Liver (tissue), 9 donors: Measurements from ENCODE around the gene TLE1. TPM values are rescaled to one million over a fixed set of nuclear protein-coding genes. Genes with fewer than 3 reads are reported as not detected.

Experiments
- DNase-seq: peaks from one replicate; pipeline ENCODE4 v3.0.0-alpha.2; 2017; ENCODE audit warnings: low spot score
- H3K27ac ChIP-seq, 2 donors: one replicate each; pipeline ENCODE4 v1.7.0; 2013; ENCODE audit warnings: inconsistent platforms in 2 of 2, low read length in 2 of 2, control low read depth in 1 of 2, low read depth in 1 of 2, mild to moderate bottlenecking in 1 of 2
- H3K27me3 ChIP-seq, 4 donors: one replicate each; pipeline versions ENCODE4 v1.6.1 to v1.7.0; 2013; ENCODE audit warnings: low read length in 3 of 4, inconsistent platforms in 1 of 4, mild to moderate bottlenecking in 1 of 4, moderate library complexity in 1 of 4; ENCODE audit not compliant: control insufficient read depth in 4 of 4, insufficient read depth in 4 of 4
- H3K36me3 ChIP-seq, 4 donors: one replicate each; pipeline versions ENCODE4 v1.6.1 to v1.7.0; 2013; ENCODE audit warnings: low read length in 3 of 4, mild to moderate bottlenecking in 3 of 4, low read depth in 1 of 4, moderate library complexity in 1 of 4; ENCODE audit not compliant: control insufficient read depth in 4 of 4, insufficient read depth in 3 of 4
- H3K4me1 ChIP-seq, 4 donors: one replicate each; pipeline versions ENCODE4 v1.6.1 to v1.7.0; 2013; ENCODE audit warnings: low read length in 3 of 4, mild to moderate bottlenecking in 3 of 4, moderate library complexity in 1 of 4; ENCODE audit not compliant: control insufficient read depth in 4 of 4, insufficient read depth in 4 of 4
- H3K4me3 ChIP-seq, 3 donors: one replicate each; pipeline versions ENCODE4 v1.6.1 to v1.7.0; 2013; ENCODE audit warnings: low read length in 3 of 3, control low read depth in 1 of 3, low read depth in 1 of 3, mild to moderate bottlenecking in 1 of 3
- H3K9ac ChIP-seq, 2 donors: one replicate each; pipeline ENCODE4 v1.7.0; 2013; ENCODE audit warnings: low read length in 2 of 2, mild to moderate bottlenecking in 2 of 2, moderate library complexity in 2 of 2, control low read depth in 1 of 2, low read depth in 1 of 2
- H3K9me3 ChIP-seq, 4 donors: one replicate each; pipeline versions ENCODE4 v1.6.1 to v1.7.0; 2013; ENCODE audit warnings: low read length in 3 of 4; ENCODE audit not compliant: control insufficient read depth in 4 of 4
- ATF3 ChIP-seq: IDR thresholded peaks from 2 replicates; pipeline ENCODE4 v1.6.1; 2016; ENCODE audit warnings: antibody characterized with exemption
- EGR1 ChIP-seq, 2 donors: IDR thresholded peaks; 2 replicates each; pipeline ENCODE4 v1.6.1; 2016 to 2018; ENCODE audit warnings: antibody characterized with exemption in 2 of 2, low read depth in 2 of 2
- FOXA1 ChIP-seq: IDR thresholded peaks from 2 replicates; pipeline ENCODE4 v1.6.1; 2016; ENCODE audit warnings: antibody characterized with exemption
- FOXA2 ChIP-seq: IDR thresholded peaks from 2 replicates; pipeline ENCODE4 v1.6.1; 2016; ENCODE audit warnings: antibody characterized with exemption
- GABPA ChIP-seq, 2 donors: IDR thresholded peaks in 1 of 2; conservative IDR thresholded peaks in 1 of 2; 2 replicates each; pipeline ENCODE4 v1.6.1; 2016; ENCODE audit warnings: antibody characterized with exemption in 2 of 2, mild to moderate bottlenecking in 1 of 2, moderate library complexity in 1 of 2
- HNF4A ChIP-seq, 2 donors: conservative IDR thresholded peaks; 2 replicates each; pipeline ENCODE4 v1.6.1; 2016; ENCODE audit warnings: antibody characterized with exemption in 2 of 2, mild to moderate bottlenecking in 2 of 2
- HNF4G ChIP-seq: IDR thresholded peaks from 2 replicates; pipeline ENCODE4 v1.6.1; 2016; ENCODE audit warnings: antibody characterized with exemption
- JUND ChIP-seq, 2 donors: IDR thresholded peaks; 2 replicates each; pipeline ENCODE4 v1.6.1; 2016; ENCODE audit warnings: antibody characterized with exemption in 2 of 2
- NR2F2 ChIP-seq: IDR thresholded peaks from 2 replicates; pipeline ENCODE4 v1.6.1; 2016; ENCODE audit warnings: antibody characterized with exemption
- RAD21 ChIP-seq, 2 donors: IDR thresholded peaks; 2 replicates each; pipeline ENCODE4 v1.6.1; 2016; ENCODE audit warnings: antibody characterized with exemption in 2 of 2, mild to moderate bottlenecking in 2 of 2
- RXRA ChIP-seq, 2 donors: IDR thresholded peaks; 2 replicates each; pipeline ENCODE4 v1.6.1; 2017 to 2018; ENCODE audit warnings: antibody characterized with exemption in 2 of 2, mild to moderate bottlenecking in 1 of 2
- SP1 ChIP-seq: IDR thresholded peaks from 2 replicates; pipeline ENCODE4 v1.6.1; 2018; ENCODE audit warnings: antibody characterized with exemption, mild to moderate bottlenecking
- TAF1 ChIP-seq: conservative IDR thresholded peaks from 2 replicates; pipeline ENCODE4 v1.6.1; 2016; ENCODE audit warnings: antibody characterized with exemption, mild to moderate bottlenecking
- YY1 ChIP-seq: IDR thresholded peaks from 2 replicates; pipeline ENCODE4 v1.6.1; 2016; ENCODE audit warnings: antibody characterized with exemption, mild to moderate bottlenecking
- ZBTB33 ChIP-seq: IDR thresholded peaks from 2 replicates; pipeline ENCODE4 v1.6.1; 2016; ENCODE audit warnings: antibody characterized with exemption
- WGBS: extraction: QIAGEN DNeasy Blood & Tissue Kit; methylation state at CpG from one replicate; pipeline ENCODE4 v1.1.7; 2013; 5-methylcytosine and 5-hydroxymethylcytosine counted together
- polyA plus RNA-seq, 2 donors: library from polyadenylated mRNA; stranded (reverse) in 1 of 2; unstranded in 1 of 2; fragments of 200-250 nt in 1 of 2; fragments of >200 nt in 1 of 2; fragmentation: Nextera tagmentation in 1 of 2; extraction: Ambion mirVana in 1 of 2; gene quantifications; one replicate each; pipeline versions ENCODE4 v1.2.1 to v1.2.3, GENCODE V29; 2013 to 2015
- total RNA-seq, 2 donors: library from RNA; depleted of rRNA; stranded (reverse); fragments of >200 nt; gene quantifications; one replicate each; pipeline ENCODE4 v1.2.3, GENCODE V29; 2014
- TF ChIP-seq, protein P1 (sequence below): IDR thresholded peaks from 2 replicates; pipeline ENCODE4 v1.6.1; 2016; ENCODE audit warnings: antibody characterized with exemption
- TF ChIP-seq, protein P2 (sequence below): fragments of 150-350 bp; IDR thresholded peaks from 2 replicates; pipeline ENCODE4 v1.5.1; 2017; ENCODE audit warnings: improper control_type of control experiment, low read depth, low read length; ENCODE audit not compliant: missing input control
- TF ChIP-seq, protein P3 (sequence below): IDR thresholded peaks from 2 replicates; pipeline ENCODE4 v1.6.1; 2016; ENCODE audit warnings: antibody characterized with exemption, mild to moderate bottlenecking
- donor health status: healthy.
- donor health status: healthy.
- donor health status: healthy.
- donor health status: healthy.
- donor health status: healthy.

The TLE1 gene
- total and polyA plus RNA-seq, 4 donors: 25.2 to 45.4 (median 25.7) TPM

DNA sequence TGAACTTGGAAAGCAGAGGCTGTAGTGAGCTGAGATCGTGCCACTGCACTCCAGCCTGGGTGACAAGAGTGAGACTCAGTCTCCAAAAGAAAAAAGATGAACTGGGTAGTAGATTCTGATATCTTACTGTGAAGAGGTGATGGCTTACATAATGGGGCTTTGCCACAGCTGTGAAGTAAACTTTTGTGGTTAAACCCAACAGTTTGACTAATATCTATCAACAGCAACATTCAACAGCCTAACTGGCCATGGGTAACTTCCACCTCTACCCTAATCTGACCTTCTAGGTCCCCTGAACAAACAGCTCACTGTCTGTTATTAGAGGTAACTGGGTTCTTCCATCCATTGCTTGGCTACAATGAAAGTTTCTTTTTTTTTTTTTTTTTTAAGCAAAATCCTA lies 52.1 kb downstream of the TLE1 start:
- H3K36me3 ChIP-seq: peaks cover 0 to 12% (median 9%) of the 10 kb centered on the region in 4 donors
- H3K9me3 ChIP-seq: no peaks in the 10 kb centered on the region
- 95% methylated on average over 1 of the region's 1 CpG for WGBS
- peaks cover 4 to 33% (median 18%) of the 10 kb centered on the region in 4 donors for H3K4me1 ChIP-seq
- no peak for DNase-seq
- H3K27ac ChIP-seq: no peak overlapping the region
- no peak overlapping the region for H3K4me3 ChIP-seq
- TF ChIP-seq TAF1 (no peak), FOXA2 (no peak), ZBTB33 (no peak)
- no peak overlapping the region for H3K9ac ChIP-seq
- H3K27me3 ChIP-seq: no peaks in the 10 kb centered on the region

GRCh38 chr9:81636255-81636599 lies 53.1 kb downstream of the TLE1 start:
- peaks cover 2 to 12% (median 10%) of the 10 kb centered on the region in 4 donors for H3K36me3 ChIP-seq
- no peak overlapping the region for H3K9ac ChIP-seq
- DNase-seq: no peak
- no peaks in the 10 kb centered on the region for H3K27me3 ChIP-seq
- no peak for TF ChIP-seq HNF4A (conservative IDR thresholded peaks at IDR 0.05)
- no peak for TF ChIP-seq TAF1
- TF ChIP-seq FOXA1: no peak
- no peak for TF ChIP-seq ATF3
- no peak for TF ChIP-seq JUND (IDR thresholded peaks at IDR 0.05)
- no peak for TF ChIP-seq EGR1 (IDR thresholded peaks at IDR 0.05; ENCODE audit: low read depth in 2 of 2)
- TF ChIP-seq, protein P1, sequence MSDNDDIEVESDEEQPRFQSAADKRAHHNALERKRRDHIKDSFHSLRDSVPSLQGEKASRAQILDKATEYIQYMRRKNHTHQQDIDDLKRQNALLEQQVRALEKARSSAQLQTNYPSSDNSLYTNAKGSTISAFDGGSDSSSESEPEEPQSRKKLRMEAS: no peak
- TF ChIP-seq SP1: no peak
- no peak for TF ChIP-seq HNF4G
- TF ChIP-seq, protein P2, sequence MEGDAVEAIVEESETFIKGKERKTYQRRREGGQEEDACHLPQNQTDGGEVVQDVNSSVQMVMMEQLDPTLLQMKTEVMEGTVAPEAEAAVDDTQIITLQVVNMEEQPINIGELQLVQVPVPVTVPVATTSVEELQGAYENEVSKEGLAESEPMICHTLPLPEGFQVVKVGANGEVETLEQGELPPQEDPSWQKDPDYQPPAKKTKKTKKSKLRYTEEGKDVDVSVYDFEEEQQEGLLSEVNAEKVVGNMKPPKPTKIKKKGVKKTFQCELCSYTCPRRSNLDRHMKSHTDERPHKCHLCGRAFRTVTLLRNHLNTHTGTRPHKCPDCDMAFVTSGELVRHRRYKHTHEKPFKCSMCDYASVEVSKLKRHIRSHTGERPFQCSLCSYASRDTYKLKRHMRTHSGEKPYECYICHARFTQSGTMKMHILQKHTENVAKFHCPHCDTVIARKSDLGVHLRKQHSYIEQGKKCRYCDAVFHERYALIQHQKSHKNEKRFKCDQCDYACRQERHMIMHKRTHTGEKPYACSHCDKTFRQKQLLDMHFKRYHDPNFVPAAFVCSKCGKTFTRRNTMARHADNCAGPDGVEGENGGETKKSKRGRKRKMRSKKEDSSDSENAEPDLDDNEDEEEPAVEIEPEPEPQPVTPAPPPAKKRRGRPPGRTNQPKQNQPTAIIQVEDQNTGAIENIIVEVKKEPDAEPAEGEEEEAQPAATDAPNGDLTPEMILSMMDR: no peak
- TF ChIP-seq FOXA2: no peak
- TF ChIP-seq ZBTB33: no peak
- no peak for TF ChIP-seq RAD21 (IDR thresholded peaks at IDR 0.05)
- TF ChIP-seq YY1: no peak
- no peak for TF ChIP-seq GABPA (IDR thresholded peaks at IDR 0.05 in 1 of 2, conservative IDR thresholded peaks at IDR 0.05 in 1 of 2)
- TF ChIP-seq, protein P3, sequence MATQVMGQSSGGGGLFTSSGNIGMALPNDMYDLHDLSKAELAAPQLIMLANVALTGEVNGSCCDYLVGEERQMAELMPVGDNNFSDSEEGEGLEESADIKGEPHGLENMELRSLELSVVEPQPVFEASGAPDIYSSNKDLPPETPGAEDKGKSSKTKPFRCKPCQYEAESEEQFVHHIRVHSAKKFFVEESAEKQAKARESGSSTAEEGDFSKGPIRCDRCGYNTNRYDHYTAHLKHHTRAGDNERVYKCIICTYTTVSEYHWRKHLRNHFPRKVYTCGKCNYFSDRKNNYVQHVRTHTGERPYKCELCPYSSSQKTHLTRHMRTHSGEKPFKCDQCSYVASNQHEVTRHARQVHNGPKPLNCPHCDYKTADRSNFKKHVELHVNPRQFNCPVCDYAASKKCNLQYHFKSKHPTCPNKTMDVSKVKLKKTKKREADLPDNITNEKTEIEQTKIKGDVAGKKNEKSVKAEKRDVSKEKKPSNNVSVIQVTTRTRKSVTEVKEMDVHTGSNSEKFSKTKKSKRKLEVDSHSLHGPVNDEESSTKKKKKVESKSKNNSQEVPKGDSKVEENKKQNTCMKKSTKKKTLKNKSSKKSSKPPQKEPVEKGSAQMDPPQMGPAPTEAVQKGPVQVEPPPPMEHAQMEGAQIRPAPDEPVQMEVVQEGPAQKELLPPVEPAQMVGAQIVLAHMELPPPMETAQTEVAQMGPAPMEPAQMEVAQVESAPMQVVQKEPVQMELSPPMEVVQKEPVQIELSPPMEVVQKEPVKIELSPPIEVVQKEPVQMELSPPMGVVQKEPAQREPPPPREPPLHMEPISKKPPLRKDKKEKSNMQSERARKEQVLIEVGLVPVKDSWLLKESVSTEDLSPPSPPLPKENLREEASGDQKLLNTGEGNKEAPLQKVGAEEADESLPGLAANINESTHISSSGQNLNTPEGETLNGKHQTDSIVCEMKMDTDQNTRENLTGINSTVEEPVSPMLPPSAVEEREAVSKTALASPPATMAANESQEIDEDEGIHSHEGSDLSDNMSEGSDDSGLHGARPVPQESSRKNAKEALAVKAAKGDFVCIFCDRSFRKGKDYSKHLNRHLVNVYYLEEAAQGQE: no peak
- TF ChIP-seq NR2F2: no peak
- TF ChIP-seq RXRA (IDR thresholded peaks at IDR 0.05): no peak
- H3K27ac ChIP-seq: no peak overlapping the region
- H3K9me3 ChIP-seq: no peaks in the 10 kb centered on the region
- no peak overlapping the region for H3K4me3 ChIP-seq
- peaks cover 4 to 33% (median 18%) of the 10 kb centered on the region in 4 donors for H3K4me1 ChIP-seq
- 96% methylated on average over 3 of the region's 3 CpGs for WGBS
